HG03558 (cell line): ENCODE measurements around the gene EFL1.

Experiments
- ATAC-seq: cut with Tn5 transposase; IDR thresholded peaks from one replicate; pipeline ENCODE4 v1.9.1; 2021; ENCODE audit warnings: moderate number of reproducible peaks; ENCODE audit not compliant: unreplicated experiment; ENCODE audit errors: extremely low read depth

The EFL1 gene

DNA sequence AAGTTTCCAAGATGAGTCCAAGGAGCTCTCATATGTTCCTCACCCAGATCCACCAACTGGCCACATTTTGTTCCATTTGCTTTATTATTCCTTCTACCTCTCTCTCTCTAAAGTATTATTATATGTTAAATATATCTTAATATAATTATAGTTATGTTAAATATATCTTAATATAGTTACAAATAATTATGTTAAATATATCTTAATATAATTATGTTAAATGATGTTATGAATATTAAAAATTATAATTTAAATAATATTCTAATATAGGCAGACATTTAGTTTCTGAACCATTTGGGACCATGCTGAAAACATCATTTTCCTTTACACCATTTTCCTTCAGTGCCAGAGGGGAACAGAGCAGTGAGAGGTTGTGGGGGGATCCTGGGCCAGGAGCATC lies 166.7 kb downstream of the EFL1 start:
- no peak for ATAC-seq

DNA sequence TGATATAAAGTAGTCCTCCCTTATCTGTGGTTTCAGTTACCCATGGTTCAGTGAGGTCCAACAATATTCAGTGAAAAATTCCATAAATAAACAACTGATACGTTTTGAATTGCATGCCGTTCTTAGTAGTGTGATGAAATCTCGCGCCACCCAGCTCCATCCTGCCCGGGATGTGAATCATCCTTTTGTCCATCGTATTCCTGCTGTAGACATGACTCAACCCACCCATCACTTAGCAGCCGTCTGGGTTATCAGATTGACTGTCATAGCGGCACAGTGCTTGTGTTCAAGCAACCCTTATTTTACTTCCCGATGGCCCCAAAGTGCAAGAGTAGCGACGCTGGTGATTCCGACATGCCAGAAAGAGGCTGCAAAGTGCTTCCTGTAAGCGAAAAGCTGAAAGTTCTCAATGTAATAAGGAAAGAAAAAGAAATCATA lies 168.7 kb downstream of the EFL1 start:
- no peak for ATAC-seq

DNA sequence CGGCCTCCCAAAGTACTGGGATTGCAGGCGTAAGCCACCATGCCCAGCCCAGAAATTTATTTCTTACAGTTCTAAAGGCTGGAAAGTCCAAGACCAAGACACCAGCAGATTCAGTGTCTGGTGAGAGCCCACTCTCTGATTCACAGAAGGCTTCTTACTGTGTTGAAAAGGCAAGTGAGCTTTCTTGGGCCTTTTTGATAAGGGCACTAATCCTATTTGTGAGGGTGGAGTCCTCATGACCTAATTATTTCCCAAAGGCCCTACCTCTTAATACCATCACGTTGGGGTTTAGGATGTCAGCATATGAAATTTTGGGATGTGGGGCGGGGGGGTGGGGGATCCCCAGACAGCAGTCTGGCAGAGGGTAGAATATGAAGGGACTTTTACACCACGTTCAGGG lies 169.2 kb downstream of the EFL1 start:
- no peak for ATAC-seq

DNA sequence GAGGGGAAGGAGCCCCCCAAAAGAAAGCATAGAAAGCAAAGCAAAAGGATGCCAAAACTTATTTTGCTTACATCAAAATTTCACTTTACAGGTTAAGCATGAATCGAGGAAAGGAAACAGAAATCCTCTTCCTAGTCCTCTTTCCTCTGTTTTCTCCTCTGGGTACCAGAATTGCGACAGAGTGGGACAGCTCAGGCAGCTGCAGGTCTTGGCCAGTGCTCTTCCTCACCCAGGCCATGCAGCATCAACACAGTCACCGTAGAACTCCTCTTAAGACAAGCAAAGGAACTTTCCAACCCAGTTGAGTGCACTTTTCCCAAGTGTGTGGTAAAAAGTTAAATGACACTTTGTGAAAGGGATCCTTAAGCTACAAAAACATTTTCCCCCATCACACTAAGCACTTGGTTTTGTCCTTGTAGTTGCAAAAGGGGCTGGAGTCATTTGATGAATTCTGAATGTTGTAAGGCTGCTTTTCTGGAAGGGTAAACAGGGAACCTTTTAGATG lies 170.8 kb downstream of the EFL1 start:
- ATAC-seq, result no peak

DNA sequence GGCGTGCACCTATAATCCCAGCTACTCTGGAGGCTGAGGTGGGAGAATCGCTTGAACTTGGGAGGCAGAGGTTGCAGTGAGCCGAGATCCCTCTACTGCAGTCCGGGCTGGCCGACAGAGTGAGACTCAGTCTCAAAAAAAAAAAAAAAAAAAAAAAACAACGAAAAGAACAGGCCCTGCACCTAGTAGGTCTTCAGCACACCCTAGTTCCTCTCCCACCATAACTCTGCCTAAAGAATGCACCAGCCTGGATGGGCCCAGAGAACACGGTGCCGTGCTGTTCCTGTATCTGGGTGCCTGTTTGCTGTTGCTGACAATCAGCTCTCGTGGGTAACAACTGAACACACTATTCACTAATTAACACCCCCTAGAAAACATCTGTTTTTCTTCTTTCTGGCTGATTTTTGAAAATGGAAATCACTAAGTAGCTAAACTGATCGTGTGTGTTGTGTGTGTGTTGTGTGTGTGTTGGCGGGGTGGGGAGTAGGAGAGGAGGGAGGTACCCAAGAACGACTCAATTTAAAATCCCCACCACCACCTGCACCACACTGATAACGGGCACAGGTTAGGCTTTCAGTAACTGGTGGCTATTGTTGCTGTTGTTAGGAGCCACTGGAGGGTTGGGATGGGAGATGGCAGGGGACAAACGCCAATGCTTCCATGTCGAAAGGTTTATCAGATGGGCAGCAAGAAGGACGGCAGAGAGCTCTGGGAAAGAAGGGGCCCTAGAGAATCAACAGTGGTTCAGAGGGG lies 176.1 kb downstream of the EFL1 start:
- no peak for ATAC-seq

DNA sequence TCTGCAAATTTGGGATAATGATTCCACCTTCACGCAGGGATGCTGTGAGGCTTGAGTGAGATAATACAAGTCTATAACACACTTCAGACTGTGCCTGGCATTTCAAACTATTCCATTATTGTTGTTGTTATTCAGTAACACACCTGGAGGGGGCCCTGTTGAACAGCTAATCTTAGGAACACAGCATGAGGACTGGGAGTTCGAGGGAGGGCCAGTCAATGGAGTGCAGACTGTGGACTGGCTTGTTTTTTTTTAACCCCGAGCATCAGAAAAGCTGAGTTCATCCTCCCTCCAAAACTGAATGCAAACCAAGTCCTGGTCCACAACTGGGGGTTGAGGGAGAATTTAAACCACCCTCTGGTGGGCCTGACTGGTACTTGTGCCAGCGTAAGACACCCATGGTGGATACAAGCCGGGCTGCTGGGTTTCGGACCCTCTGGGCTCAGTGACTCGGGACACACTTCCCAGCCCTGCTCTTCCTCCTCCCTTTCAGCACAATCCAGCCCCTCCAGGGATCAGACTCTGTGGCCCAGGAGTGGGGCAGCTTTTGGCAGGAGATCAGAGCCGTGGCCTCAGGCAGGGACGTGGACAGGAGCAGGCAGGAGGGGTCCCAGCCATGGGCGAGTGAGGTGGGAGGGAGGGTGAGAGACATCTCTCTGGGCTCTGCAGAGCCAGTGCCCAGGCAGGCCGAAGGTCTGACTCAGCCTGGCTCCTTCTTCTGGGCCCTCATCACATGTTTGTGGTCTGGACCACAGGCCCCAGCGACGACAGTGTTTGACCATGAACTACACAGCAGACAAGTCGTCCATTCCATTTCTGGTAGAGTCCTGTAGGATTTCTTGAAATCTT lies 180.4 kb downstream of the EFL1 start:
- no peak for ATAC-seq

DNA sequence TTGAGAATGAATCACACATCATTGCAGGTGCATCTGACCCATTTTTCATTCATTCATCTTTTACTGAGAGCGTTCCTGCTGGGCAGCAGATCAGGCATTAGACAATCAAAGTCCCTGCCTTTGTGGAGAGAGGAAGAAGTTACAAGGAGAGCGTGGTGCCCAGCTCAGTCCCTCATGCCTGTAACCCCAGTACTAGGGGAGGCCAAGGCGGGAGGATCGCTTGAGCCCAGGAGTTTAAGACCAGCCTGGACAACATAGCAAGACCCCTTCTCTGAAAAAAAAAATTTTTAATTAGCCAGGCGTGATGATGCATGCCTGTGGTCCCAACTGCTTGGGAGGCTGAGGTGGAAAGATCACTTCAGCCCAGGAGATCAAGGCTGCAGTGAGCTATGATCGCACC lies 181.8 kb downstream of the EFL1 start:
- ATAC-seq, result no peak
